DMS153 treated with DMSO at 0.1 percent for 48 hours (cell line): Measurements from ENCODE around the gene PRRX2.
"Not testable (repeated sequence)": the region's sequence is repeated elsewhere in the genome, so short reads cannot be mapped to it uniquely, and the experiment has no call there.

Source experiments
- DNase-seq: peaks from one replicate; lab custom pipeline; 2025; ENCODE audit not compliant: unreplicated experiment; lab: John Stamatoyannopoulos, UW

Gene PRRX2

GRCh38 chr9:129726322-129727160 is 61.1 kb downstream of the PRRX2 start:
- peak; percentile 51 for DNase-seq

- no peak for DNase-seq
Measured at GRCh38 chr9:129728744-129729143, 63.3 kb downstream of the PRRX2 start.

GRCh38 chr9:129731477-129732085 is 66.1 kb downstream of the PRRX2 start:
- DNase-seq: no peak

GRCh38 chr9:129732100-129732499 is 66.7 kb downstream of the PRRX2 start:
- DNase-seq: no peak

GRCh38 chr9:129732946-129733631 is 67.6 kb downstream of the PRRX2 start:
- no peak for DNase-seq

GRCh38 chr9:129733632-129733953 is 68.1 kb downstream of the PRRX2 start:
- no peak for DNase-seq

- DNase-seq: no peak
Measured at GRCh38 chr9:129735546-129735945, 70.1 kb downstream of the PRRX2 start.

- no peak for DNase-seq
Measured at GRCh38 chr9:129736334-129736733, 70.9 kb downstream of the PRRX2 start.

- peak; percentile 66 for DNase-seq
Measured at GRCh38 chr9:129737479-129738274, 72.2 kb downstream of the PRRX2 start.

- no peak for DNase-seq
Measured at GRCh38 chr9:129739432-129739831, 74.0 kb downstream of the PRRX2 start.

- DNase-seq: no peak
Measured at GRCh38 chr9:129740174-129740573, 74.7 kb downstream of the PRRX2 start.

GRCh38 chr9:129740666-129741464 is 75.4 kb downstream of the PRRX2 start:
- DNase-seq: no peak

- no peak for DNase-seq
Measured at GRCh38 chr9:129745200-129745599, 79.8 kb downstream of the PRRX2 start.

- no peak for DNase-seq
Measured at GRCh38 chr9:129746092-129746777, 80.8 kb downstream of the PRRX2 start.

GRCh38 chr9:129748249-129748648 is 82.8 kb downstream of the PRRX2 start:
- DNase-seq: no peak

GRCh38 chr9:129749052-129749451 is 83.6 kb downstream of the PRRX2 start:
- not testable (repeated sequence) for DNase-seq

- no peak for DNase-seq
Measured at GRCh38 chr9:129749575-129749974, 84.1 kb downstream of the PRRX2 start.

GRCh38 chr9:129750013-129750638 is 84.7 kb downstream of the PRRX2 start:
- no peak for DNase-seq
